HUES48 (cell line): Measurements from ENCODE around the gene FXYD1.
"Not testable (repeated sequence)": the region's sequence is repeated elsewhere in the genome, so short reads cannot be mapped to it uniquely, and the experiment has no call there.

Experiments used
- H3K27ac ChIP-seq: one replicate; pipeline ENCODE4 v1.7.0; 2013; ENCODE audit warnings: low read depth, low read length, inconsistent platforms
- H3K27me3 ChIP-seq: 2 replicates; pipeline ENCODE4 v1.6.1; 2013; ENCODE audit warnings: mild to moderate bottlenecking, low read length; ENCODE audit not compliant: control insufficient read depth, insufficient read depth
- H3K36me3 ChIP-seq: 2 replicates; pipeline ENCODE4 v1.6.1; 2013; ENCODE audit warnings: low read length; ENCODE audit not compliant: control insufficient read depth, insufficient read depth
- H3K4me1 ChIP-seq: 2 replicates; pipeline ENCODE4 v1.6.1; 2013; ENCODE audit warnings: mild to moderate bottlenecking, low read length; ENCODE audit not compliant: control insufficient read depth, insufficient read depth
- H3K4me3 ChIP-seq: 2 replicates; pipeline ENCODE4 v1.5.1; 2013; ENCODE audit warnings: mild to moderate bottlenecking, low read depth, low read length
- H3K9ac ChIP-seq: 2 replicates; pipeline ENCODE4 v1.6.1; 2013; ENCODE audit warnings: mild to moderate bottlenecking, low read depth, low read length, moderate library complexity
- H3K9me3 ChIP-seq: 2 replicates; pipeline ENCODE4 v1.6.1; 2013; ENCODE audit warnings: low read length; ENCODE audit not compliant: control insufficient read depth, insufficient read depth

The FXYD1 gene

DNA sequence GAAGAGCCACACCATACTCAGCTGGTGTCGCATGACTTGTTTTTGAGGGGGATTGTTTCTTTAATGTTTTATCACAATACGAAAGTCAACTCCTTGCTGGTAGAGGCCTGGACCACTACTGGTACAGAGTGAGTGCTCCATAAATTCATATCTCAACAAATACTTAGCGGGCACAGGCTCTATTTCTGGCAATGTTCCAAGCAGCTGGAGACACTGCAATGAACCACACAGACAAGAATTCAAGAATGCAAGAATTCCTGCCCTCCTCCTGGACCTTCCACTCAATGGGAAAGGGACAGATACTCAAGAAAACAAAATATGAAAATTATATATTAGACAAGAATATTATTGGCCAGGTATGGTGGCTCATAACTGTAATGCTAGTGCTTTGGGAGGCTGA is 10.8 kb downstream of the FXYD1 start:
- Histone ChIP-seq H3K9me3 (no peaks in the 10 kb centered on the region), H3K9ac (no peak overlapping the region), H3K4me3 (no peak overlapping the region), H3K4me1 (peaks cover 21% of the 10 kb centered on the region), H3K27me3 (0 out of 2 replicates have a peak, but pooled peaks cover 5% of the 10 kb centered on the region), H3K27ac (no peak overlapping the region), H3K36me3 (no peaks in the 10 kb centered on the region)

DNA sequence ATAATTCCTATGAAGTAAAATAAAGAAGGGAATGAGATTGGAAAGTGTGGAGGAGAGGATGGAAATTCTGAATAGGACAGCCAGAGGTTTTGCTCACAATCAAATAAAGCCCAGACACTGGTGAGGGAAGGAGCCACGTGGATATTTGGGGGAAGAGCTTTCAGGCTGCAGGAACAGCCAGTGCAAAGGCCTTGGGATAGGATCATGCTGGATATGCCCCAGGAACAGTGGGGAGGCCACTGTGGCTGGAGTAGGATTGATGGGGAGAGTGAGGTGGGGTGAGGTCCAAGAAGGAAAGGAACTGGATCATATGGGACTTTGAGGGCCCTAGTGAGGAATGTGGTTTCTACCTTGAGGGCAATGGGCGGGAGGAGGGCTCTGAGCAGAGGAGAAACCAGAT is 11.8 kb downstream of the FXYD1 start:
- no peak overlapping the region for H3K4me3 ChIP-seq
- H3K9me3 ChIP-seq, result no peaks in the 10 kb centered on the region
- no peak overlapping the region for H3K27ac ChIP-seq
- H3K27me3 ChIP-seq, result 0 out of 2 replicates have a peak, but pooled peaks cover 5% of the 10 kb centered on the region
- no peaks in the 10 kb centered on the region for H3K36me3 ChIP-seq
- peaks cover 22% of the 10 kb centered on the region for H3K4me1 ChIP-seq
- no peak overlapping the region for H3K9ac ChIP-seq

DNA sequence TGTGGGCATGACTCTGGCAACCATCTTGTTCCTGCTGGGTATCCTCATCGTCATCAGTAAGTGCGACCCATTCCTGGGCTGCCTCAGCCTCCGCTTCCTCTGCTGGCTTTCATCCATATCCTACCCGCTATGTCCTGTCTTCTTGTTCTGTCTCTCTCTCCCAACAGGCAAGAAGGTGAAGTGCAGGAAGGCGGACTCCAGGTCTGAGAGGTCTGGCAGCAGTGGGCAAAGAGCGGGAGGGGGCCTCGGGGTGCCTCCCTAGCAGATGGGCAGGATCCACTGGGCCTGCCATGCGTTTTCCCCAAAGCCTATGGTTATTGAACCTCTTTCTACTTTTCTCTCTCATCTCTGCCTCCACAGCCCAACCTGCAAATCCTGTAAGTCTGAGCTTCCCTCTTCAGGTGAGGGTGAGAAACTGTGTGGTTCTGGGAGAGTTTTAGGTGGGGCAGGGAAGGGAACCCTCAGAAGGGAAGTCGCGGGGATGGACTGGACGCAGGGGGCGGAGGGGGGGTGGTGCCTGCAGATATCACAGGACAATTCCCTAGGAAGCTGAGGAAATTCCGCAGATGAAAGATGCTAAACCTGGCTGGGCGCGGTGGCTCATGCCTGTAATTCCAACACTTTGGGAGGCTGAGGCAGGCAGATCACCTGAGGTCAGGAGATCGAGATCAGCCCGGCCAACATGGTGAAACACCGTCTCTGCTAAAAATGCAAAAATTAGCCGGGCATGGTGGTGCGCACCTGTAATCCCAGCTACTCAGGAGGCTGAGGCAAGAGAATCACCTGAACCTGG is 12.8 kb downstream of the FXYD1 start:
- no peak overlapping the region for H3K4me3 ChIP-seq
- H3K9me3 ChIP-seq, result no peaks in the 10 kb centered on the region
- peaks cover 26% of the 10 kb centered on the region for H3K4me1 ChIP-seq
- H3K36me3 ChIP-seq, result no peaks in the 10 kb centered on the region
- no peak overlapping the region for H3K9ac ChIP-seq
- H3K27me3 ChIP-seq, result 0 out of 2 replicates have a peak, but pooled peaks cover 5% of the 10 kb centered on the region
- H3K27ac ChIP-seq, result no peak overlapping the region

DNA sequence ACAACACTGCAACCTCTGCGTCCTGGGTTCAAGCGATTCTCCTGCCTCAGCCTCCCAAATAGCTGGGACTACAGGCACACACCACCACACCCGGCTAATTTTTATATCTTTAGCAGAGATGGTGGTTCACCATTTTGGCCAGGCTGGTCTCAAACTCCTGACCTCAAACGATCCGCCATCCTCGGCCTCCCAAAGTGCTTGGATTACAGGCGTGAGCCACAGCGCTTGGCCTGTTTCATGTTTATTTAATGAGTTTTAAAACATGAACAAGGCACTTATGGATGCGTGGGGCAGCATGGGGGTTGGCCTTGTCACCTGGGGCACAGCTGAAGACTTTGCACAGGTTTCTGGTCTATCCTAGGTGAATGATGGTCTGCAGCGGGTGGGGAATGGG is 14.5 kb downstream of the FXYD1 start:
- H3K27ac ChIP-seq, H3K27me3 ChIP-seq, H3K9me3 ChIP-seq, H3K9ac ChIP-seq: not testable (repeated sequence)
- Histone ChIP-seq H3K4me3 (peak overlapping the region; percentile 82; the same call in 1 of the 2 replicates), H3K4me1 (peaks cover 26% of the 10 kb centered on the region), H3K36me3 (peaks cover 13% of the 10 kb centered on the region)

DNA sequence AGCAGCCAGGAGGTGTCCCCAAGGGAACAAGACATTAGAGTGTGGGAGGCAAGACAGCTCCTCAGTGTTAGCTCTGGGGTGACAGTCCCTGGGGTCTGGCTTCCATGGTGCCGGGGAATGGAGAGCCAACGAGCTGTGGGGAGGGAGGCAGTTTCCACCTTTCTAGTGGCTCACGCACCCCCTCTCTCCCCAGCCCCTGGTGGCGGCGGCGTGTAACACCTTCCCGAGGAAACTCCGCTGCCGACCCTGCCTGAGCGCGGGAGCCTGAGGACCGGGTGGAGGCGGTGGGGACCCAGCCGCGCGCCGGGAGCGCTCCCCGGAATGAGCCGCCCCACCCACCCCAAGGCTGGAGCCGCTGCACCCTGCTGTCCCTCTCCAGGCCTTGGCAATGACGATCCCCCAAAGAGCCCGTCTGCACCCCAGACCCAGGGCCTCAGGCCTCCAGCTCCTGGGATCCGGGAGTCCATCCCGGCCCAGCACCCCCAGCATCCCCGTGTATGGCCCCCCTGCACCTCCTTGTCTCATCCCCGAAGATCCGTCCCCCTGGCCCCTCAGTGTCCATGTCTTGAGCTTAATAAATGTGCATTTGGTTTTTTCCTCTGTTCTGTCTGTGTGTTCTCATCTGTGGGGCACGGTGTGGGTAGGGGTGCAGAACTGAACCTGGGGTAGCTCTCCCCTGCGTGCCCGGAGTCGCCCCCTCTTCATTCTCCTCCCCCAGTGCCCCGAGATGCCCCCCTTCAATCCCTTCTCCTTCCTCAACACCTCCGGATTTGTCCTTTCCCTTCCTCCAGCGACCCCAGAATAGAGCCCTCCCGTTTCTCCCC is 15.3 kb downstream of the FXYD1 start:
- H3K9ac ChIP-seq, result no peak overlapping the region
- peaks cover 20% of the 10 kb centered on the region for H3K36me3 ChIP-seq
- no peaks in the 10 kb centered on the region for H3K9me3 ChIP-seq
- H3K4me3 ChIP-seq, result peak overlapping the region; percentile 82
- H3K27me3 ChIP-seq, result 0 out of 2 replicates have a peak, but pooled peaks cover 5% of the 10 kb centered on the region
- H3K4me1 ChIP-seq, result peaks cover 26% of the 10 kb centered on the region
- no peak overlapping the region for H3K27ac ChIP-seq

DNA sequence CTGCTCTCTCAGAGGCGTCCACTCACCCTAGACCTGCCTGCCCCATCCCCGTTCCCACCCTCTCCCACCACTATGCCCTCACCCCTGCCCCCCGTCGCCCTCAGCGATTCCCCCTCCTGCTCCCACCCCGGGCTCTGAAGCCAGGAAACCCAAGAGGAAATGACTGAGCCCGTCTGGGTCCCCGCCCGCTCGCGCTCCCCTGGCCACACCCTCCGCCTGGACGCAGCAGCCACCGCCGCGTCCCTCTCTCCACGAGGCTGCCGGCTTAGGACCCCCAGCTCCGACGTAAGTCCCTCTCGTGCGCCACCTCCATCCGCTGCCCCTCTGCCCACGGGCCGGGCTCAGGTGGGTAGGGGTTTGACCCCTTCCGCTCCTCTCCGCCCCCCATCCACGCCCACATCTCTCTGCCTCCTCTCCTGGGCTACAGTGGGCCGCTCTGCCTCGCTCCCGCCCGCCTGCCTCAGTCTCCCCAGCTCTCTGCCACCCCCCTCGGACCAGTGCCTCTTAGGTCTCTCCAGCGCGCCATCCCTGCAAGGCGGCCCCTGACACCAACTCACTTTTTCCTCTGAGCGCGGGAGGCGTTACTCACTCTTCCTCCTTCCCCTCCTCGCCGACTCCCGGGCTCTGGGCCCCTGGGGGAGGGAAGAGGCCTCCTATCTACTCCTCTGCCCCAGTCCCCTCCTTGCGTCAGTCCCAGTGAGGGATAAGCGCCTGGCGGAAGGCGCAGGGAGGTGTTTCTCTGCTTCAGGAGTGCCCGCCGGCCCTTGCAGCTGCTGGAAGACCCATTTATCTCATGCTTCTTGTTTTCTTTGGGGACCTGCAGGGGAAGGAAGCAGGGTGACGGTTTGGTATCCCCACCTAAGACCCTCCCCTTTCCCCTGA is 16.1 kb downstream of the FXYD1 start, which contains the start of gene FXYD5:
Gene FXYD5, plus strand, starts transcription at position 211 of the 882 bp plus-strand sequence. CDS start 816 bp downstream, outside the sequence.
- no peaks in the 10 kb centered on the region for H3K9me3 ChIP-seq
- H3K36me3 ChIP-seq, result peaks cover 28% of the 10 kb centered on the region
- peak within 1 kb of the TSS; percentile 48 for H3K9ac ChIP-seq
- peaks cover 26% of the 10 kb centered on the region for H3K4me1 ChIP-seq
- H3K4me3 ChIP-seq, result peak within 1 kb of the TSS; percentile 82
- 0 out of 2 replicates have a peak, but pooled peaks cover 5% of the 10 kb centered on the region for H3K27me3 ChIP-seq
- peak within 1 kb of the TSS; percentile 25 for H3K27ac ChIP-seq

DNA sequence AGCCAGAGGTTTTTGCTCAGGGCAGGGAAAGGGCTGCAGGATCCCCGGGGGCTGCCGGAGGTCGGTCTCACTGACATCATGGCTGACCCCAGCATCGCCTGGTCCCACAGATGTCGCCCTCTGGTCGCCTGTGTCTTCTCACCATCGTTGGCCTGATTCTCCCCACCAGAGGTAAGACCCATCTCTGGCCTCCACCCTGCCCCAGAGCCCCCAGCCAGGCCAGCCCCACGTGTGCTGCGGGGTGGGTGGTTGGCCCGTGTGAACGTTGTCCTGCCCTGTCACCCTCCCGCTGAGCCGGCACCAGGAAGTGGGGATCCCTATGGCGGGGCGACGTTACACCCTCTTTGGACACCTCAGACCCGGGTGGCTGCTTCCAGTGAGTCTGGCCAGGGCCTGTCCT is 16.8 kb downstream of the FXYD1 start:
- Histone ChIP-seq H3K9me3 (no peaks in the 10 kb centered on the region), H3K4me3 (peak overlapping the region; percentile 82), H3K4me1 (peaks cover 26% of the 10 kb centered on the region), H3K27ac (no peak overlapping the region), H3K27me3 (0 out of 2 replicates have a peak, but pooled peaks cover 5% of the 10 kb centered on the region), H3K36me3 (peaks cover 32% of the 10 kb centered on the region), H3K9ac (peak overlapping the region; percentile 48; the same call in 1 of the 2 replicates)

DNA sequence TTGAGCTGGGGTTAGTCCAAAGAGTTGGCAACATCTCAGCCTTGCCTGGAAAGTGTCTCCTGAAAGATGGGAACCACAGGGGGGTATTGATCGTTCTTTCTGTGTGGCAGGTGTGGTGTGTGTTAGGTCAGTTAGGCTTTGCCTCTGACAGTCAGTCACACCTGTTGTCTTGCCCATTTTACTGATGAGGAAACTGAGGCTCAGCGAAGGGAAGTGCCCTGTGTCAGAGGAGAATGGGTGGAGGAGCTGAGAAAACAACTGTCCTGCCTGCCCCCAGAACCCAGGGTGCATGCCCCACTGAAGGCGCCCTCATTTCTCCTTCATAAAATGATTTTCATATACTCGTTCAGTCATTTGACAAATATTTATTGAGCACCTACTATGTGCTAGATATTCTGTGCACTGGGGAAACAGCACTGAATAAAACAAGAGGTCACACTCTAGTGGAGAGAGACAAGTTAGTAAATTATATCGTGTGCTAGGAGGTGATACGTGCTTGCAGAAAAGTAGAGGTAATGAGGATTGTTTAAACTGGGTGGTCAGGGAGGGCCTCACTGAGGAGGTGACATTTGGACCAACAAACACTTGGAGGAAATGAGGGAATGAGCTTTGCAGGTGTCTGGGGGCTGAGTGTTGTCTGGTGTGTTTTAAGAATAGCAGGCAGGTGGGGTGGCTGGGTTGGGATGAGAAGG is 17.5 kb downstream of the FXYD1 start:
- Histone ChIP-seq H3K4me1 (peaks cover 23% of the 10 kb centered on the region), H3K4me3 (peak overlapping the region; percentile 82), H3K9me3 (no peaks in the 10 kb centered on the region), H3K27me3 (0 out of 2 replicates have a peak, but pooled peaks cover 5% of the 10 kb centered on the region), H3K9ac (no peak overlapping the region), H3K27ac (no peak overlapping the region), H3K36me3 (peaks cover 39% of the 10 kb centered on the region)

DNA sequence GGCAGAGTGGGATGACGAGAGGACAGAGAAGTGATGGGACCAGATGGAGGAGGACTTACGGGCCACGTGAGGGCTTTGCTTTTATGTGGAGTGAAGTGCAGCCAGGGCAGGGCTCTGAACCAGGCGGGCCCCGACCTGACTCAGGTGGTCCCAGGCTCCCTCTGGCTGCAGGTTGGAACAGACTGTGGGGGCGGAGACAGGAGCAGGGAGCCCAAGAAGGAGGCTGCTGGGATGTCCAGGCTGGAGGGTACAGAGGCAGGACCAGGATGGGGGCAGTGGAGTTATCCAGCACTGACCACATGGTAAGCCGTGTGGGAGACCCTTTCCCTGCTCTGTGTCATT is 18.0 kb downstream of the FXYD1 start:
- Histone ChIP-seq H3K36me3 (peaks cover 44% of the 10 kb centered on the region), H3K27ac (no peak overlapping the region), H3K9me3 (no peaks in the 10 kb centered on the region), H3K9ac (no peak overlapping the region), H3K27me3 (0 out of 2 replicates have a peak, but pooled peaks cover 5% of the 10 kb centered on the region), H3K4me3 (no peak overlapping the region), H3K4me1 (peaks cover 17% of the 10 kb centered on the region)

DNA sequence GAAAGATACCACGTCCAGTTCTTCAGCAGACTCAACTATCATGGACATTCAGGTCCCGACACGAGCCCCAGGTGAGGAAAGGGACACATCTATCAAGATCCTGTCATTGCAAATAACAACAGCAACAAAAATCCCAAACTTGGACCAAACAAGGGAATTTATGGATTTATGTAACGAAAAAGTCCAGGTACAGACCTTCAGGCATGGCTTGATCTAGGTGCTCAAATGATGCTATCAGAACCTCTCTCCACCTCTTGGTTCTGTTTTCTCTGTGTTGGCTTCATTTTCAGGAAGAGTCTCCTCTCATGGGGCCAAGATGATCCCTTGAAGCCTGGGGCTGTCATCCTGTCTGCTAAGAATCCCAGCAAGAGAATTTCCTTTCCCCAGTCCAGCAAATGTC is 18.8 kb downstream of the FXYD1 start:
- H3K27ac ChIP-seq, result no peak overlapping the region
- H3K9ac ChIP-seq, result no peak overlapping the region
- no peak overlapping the region for H3K4me3 ChIP-seq
- H3K4me1 ChIP-seq, result peaks cover 15% of the 10 kb centered on the region
- 0 out of 2 replicates have a peak, but pooled peaks cover 5% of the 10 kb centered on the region for H3K27me3 ChIP-seq
- no peaks in the 10 kb centered on the region for H3K9me3 ChIP-seq
- H3K36me3 ChIP-seq, result peaks cover 52% of the 10 kb centered on the region
